IMR-90 (cell line): ENCODE data around the gene MKKS. TPM values are rescaled to one million over a fixed set of nuclear protein-coding genes. Genes with fewer than 3 reads are reported as not detected.

ENCODE experiments used
- ATAC-seq: fragments of 200-7000 bp; cut with Tn5 transposase; 2 replicates; pipeline ENCODE4 v1.9.1; 2020; ENCODE audit warnings: low read depth, mild to moderate bottlenecking, moderate library complexity
- BruUV-seq: library from RNA; stranded (reverse); fragments of 400-500 nt; replicated peaks from 2 replicates; lab custom pipeline; 2021; lab: Mats Ljungman, UMichigan
- CTCF ChIA-PET: fragments of 300-600 bp; formaldehyde crosslinking; extraction: SDS; loops from one replicate; lab custom pipeline; 2021; ENCODE audit warnings: antibody characterized with exemption; lab: Yijun Ruan, JAX
- POLR2A ChIA-PET: fragments of 300-600 bp; sonication (Branson Sonifier 250); formaldehyde crosslinking; loops from one replicate; lab custom pipeline; 2022; ENCODE audit warnings: antibody characterized with exemption; ENCODE audit not compliant: unreplicated experiment; lab: Charles Lee
- DNase-seq: peaks from one replicate; pipeline ENCODE4 v3.0.0; 2013
- H2AFZ ChIP-seq: replicated peaks from 2 replicates; pipeline ENCODE3; 2013; ENCODE audit warnings: low read length, mild to moderate bottlenecking; ENCODE audit not compliant: poor library complexity
- H2AK5ac ChIP-seq: 2 replicates; pipeline ENCODE4 v1.6.1; 2013; ENCODE audit warnings: low read depth, low read length, inconsistent platforms
- H2AK9ac ChIP-seq: replicated peaks from 2 replicates; pipeline ENCODE3; 2013; ENCODE audit warnings: mild to moderate bottlenecking, low read depth, low read length, moderate library complexity; ENCODE audit not compliant: poor library complexity
- H2BK120ac ChIP-seq: 2 replicates; pipeline ENCODE4 v1.6.1; 2013; ENCODE audit warnings: low read depth, low read length, inconsistent platforms
- H2BK15ac ChIP-seq: 3 replicates; pipeline ENCODE4 v1.6.1; 2013; ENCODE audit warnings: low read depth, low read length, inconsistent platforms
- H2BK20ac ChIP-seq: 2 replicates; pipeline ENCODE4 v1.6.1; 2013; ENCODE audit warnings: low read depth, mild to moderate bottlenecking, inconsistent platforms, low read length, moderate library complexity
- H2BK5ac ChIP-seq: 2 replicates; pipeline ENCODE4 v1.6.1; 2013; ENCODE audit warnings: mild to moderate bottlenecking, low read depth, low read length, inconsistent platforms; ENCODE audit not compliant: poor library complexity, severe bottlenecking
- H3K14ac ChIP-seq: replicated peaks from 2 replicates; pipeline ENCODE4 v1.6.1; 2013; ENCODE audit warnings: low read depth, low read length, inconsistent platforms
- H3K18ac ChIP-seq: 2 replicates; pipeline ENCODE4 v1.6.1; 2013; ENCODE audit warnings: low read depth, low read length, control low read depth
- H3K23ac ChIP-seq: 2 replicates; pipeline ENCODE4 v1.6.1; 2013; ENCODE audit warnings: low read depth, low read length, inconsistent platforms
- H3K27ac ChIP-seq: 2 replicates; pipeline ENCODE4 v1.5.1; 2013; ENCODE audit warnings: mild to moderate bottlenecking, control low read depth, low read length; ENCODE audit not compliant: insufficient read depth
- H3K27me3 ChIP-seq: 2 replicates; pipeline ENCODE4 v1.6.1; 2013; ENCODE audit warnings: low read length; ENCODE audit not compliant: control insufficient read depth, insufficient read depth
- H3K36me3 ChIP-seq: 2 replicates; pipeline ENCODE4 v1.6.1; 2013; ENCODE audit warnings: low read length, mixed read lengths; ENCODE audit not compliant: control insufficient read depth, insufficient read depth
- H3K4ac ChIP-seq: 2 replicates; pipeline ENCODE4 v1.6.1; 2013; ENCODE audit warnings: low read depth, low read length, inconsistent platforms
- H3K4me1 ChIP-seq: 2 replicates; pipeline ENCODE4 v1.6.1; 2013; ENCODE audit warnings: low read length, mixed read lengths; ENCODE audit not compliant: control insufficient read depth, insufficient read depth
- H3K4me2 ChIP-seq: 2 replicates; pipeline ENCODE4 v1.6.1; 2013; ENCODE audit warnings: low read depth, mild to moderate bottlenecking, control low read depth, low read length, moderate library complexity
- H3K4me3 ChIP-seq: 2 replicates; pipeline ENCODE4 v1.5.1; 2013; ENCODE audit warnings: low read depth, mild to moderate bottlenecking, control low read depth, low read length, moderate library complexity; ENCODE audit not compliant: insufficient read depth
- H3K56ac ChIP-seq: 2 replicates; pipeline ENCODE4 v1.6.1; 2013; ENCODE audit warnings: low read length, inconsistent platforms; ENCODE audit not compliant: insufficient read depth; ENCODE audit errors: extremely low read depth
- H3K79me1 ChIP-seq, 2 experiments: 2 replicates each; pipeline ENCODE4 v1.6.1; 2013; ENCODE audit warnings: low read length in 2 of 2, inconsistent platforms in 1 of 2, low read depth in 1 of 2
- H3K9ac ChIP-seq: 2 replicates; pipeline ENCODE4 v1.6.1; 2013; ENCODE audit warnings: low read depth, low read length, control low read depth
- H3K9me1 ChIP-seq: 2 replicates; pipeline ENCODE4 v1.6.1; 2013; ENCODE audit warnings: low read length, inconsistent platforms; ENCODE audit not compliant: insufficient read depth
- H3K9me3 ChIP-seq: 2 replicates; pipeline ENCODE4 v1.6.1; 2013; ENCODE audit warnings: low read length; ENCODE audit not compliant: control insufficient read depth, insufficient read depth
- H4K20me1 ChIP-seq: 2 replicates; pipeline ENCODE4 v1.6.1; 2013; ENCODE audit warnings: low read length, inconsistent platforms; ENCODE audit not compliant: insufficient read depth
- H4K5ac ChIP-seq: 2 replicates; pipeline ENCODE4 v1.6.1; 2013; ENCODE audit warnings: mild to moderate bottlenecking, low read depth, low read length, control low read depth
- H4K8ac ChIP-seq, 2 experiments: 2 replicates each; pipeline ENCODE4 v1.6.1; 2013; ENCODE audit warnings: low read depth in 2 of 2, low read length in 2 of 2, control low read depth in 1 of 2, inconsistent platforms in 1 of 2
- H4K91ac ChIP-seq: 2 replicates; pipeline ENCODE4 v1.6.1; 2013; ENCODE audit warnings: low read depth, low read length, inconsistent platforms; ENCODE audit not compliant: insufficient read depth
- BHLHE40 ChIP-seq: fragments of 150-350 bp; IDR thresholded peaks from 2 replicates; pipeline ENCODE4 v1.6.1; 2016; ENCODE audit warnings: mild to moderate bottlenecking, low read depth, low read length
- CHD1 ChIP-seq: IDR thresholded peaks from 2 replicates; pipeline ENCODE4 v1.6.1; 2012; ENCODE audit warnings: low read depth, low read length, improper control_type of control experiment
- FOS ChIP-seq: fragments of 150-350 bp; IDR thresholded peaks from 2 replicates; pipeline ENCODE4 v1.6.1; 2016; ENCODE audit warnings: low read depth, low read length
- MAZ ChIP-seq: IDR thresholded peaks from 2 replicates; pipeline ENCODE4 v1.6.1; 2012; ENCODE audit warnings: low read depth, mild to moderate bottlenecking, low read length, improper control_type of control experiment, moderate library complexity, borderline replicate concordance
- NFE2L2 ChIP-seq: fragments of 150-350 bp; IDR thresholded peaks from 2 replicates; pipeline ENCODE4 v1.6.1; 2016; ENCODE audit warnings: low read depth, mild to moderate bottlenecking, low read length
- POLR2A ChIP-seq: IDR thresholded peaks from 2 replicates; pipeline ENCODE4 v1.6.1; 2012; ENCODE audit warnings: mild to moderate bottlenecking, low read depth, low read length
- RCOR1 ChIP-seq: IDR thresholded peaks from 2 replicates; pipeline ENCODE4 v1.6.1; 2012; ENCODE audit warnings: mild to moderate bottlenecking, low read length, improper control_type of control experiment; ENCODE audit not compliant: insufficient replicate concordance
- SMC3 ChIP-seq: fragments of 150-350 bp; IDR thresholded peaks from 2 replicates; pipeline ENCODE4 v1.6.1; 2016; ENCODE audit warnings: low read depth, mild to moderate bottlenecking, antibody characterized with exemption, low read length, moderate library complexity
- USF2 ChIP-seq: fragments of 150-350 bp; IDR thresholded peaks from 2 replicates; pipeline ENCODE4 v1.6.1; 2017; ENCODE audit warnings: mild to moderate bottlenecking, antibody characterized with exemption, low read length, low read depth
- WGBS, 2 experiments: methylation state at CpG; one replicate each; pipeline versions ENCODE4 v1.1.5 to v1.1.7; 2013; ENCODE audit warnings: missing lambda C conversion rate in 2 of 2; ENCODE audit not compliant: insufficient read length in 1 of 2; ENCODE audit errors: extremely low coverage in 2 of 2; 5-methylcytosine and 5-hydroxymethylcytosine counted together
- dilution Hi-C: fragments of 300-500 bp; cut with HindIII; formaldehyde crosslinking; loops from one replicate; pipeline ENCODE4 v1.14.3; 2018; ENCODE audit warnings: low sequenced_read_pairs; ENCODE audit not compliant: unreplicated experiment
- in situ Hi-C: fragments of 300-500 bp; cut with MboI; formaldehyde crosslinking; loops from 3 replicates; pipeline ENCODE4 v1.14.3; 2019; ENCODE audit warnings: low sequenced_read_pairs, inconsistent platforms, mixed read lengths
- intact Hi-C: fragments of 100-400 bp; cut with micrococcal nuclease; formaldehyde crosslinking; loops from 2 replicates; pipeline ENCODE4 v1.10.0; 2022
- polyA plus RNA-seq, 3 experiments: library from polyadenylated mRNA; depleted of rRNA; stranded (reverse); fragments of >200 nt; gene quantifications; 2 replicates each; pipeline ENCODE4 v1.2.3, GENCODE V29; 2012; ENCODE audit warnings: low replicate concordance in 1 of 3
- total RNA-seq: library from RNA; depleted of rRNA; stranded (reverse); fragments of >200 nt; gene quantifications from 2 replicates; pipeline ENCODE4 v1.2.3, GENCODE V29; 2012
- TF ChIP-seq, protein P1 (sequence below): conservative IDR thresholded peaks from 2 replicates; pipeline ENCODE4 v1.5.1; 2012; ENCODE audit warnings: mild to moderate bottlenecking, low read depth, low read length, improper control_type of control experiment
- TF ChIP-seq, protein P2 (sequence below): fragments of 150-350 bp; IDR thresholded peaks from 2 replicates; pipeline ENCODE4 v1.6.1; 2016; ENCODE audit warnings: low read depth, mild to moderate bottlenecking, low read length, moderate library complexity, borderline replicate concordance

Gene MKKS
- total and polyA plus RNA-seq, 2 of the 4 experiments (the other 2 are of a cell fraction) = 6.9 to 7.5 TPM

GRCh38 chr20:10415013-10415650 is 18.9 kb downstream of the MKKS start:
- BruUV-seq = no TSS peak
- Histone ChIP-seq H4K20me1 (no peaks in the 10 kb centered on the region), H3K4me1 (no peaks in the 10 kb centered on the region; the same call in 1 of the 2 replicates), H4K91ac (no peak overlapping the region), H2BK15ac (no peak overlapping the region), H3K36me3 (peaks cover 3% of the 10 kb centered on the region), H2AK5ac (no peak overlapping the region), H2BK20ac (no peak overlapping the region), H3K79me1 (peaks cover 14 to 23% of the 10 kb centered on the region in 2 experiments), H3K14ac (no peak overlapping the region), H3K4me2 (no peak overlapping the region), H3K4me3 (no peak overlapping the region), H3K18ac (no peak overlapping the region), H4K8ac (no peak overlapping the region), H3K23ac (no peak overlapping the region), H3K27me3 (no peaks in the 10 kb centered on the region), H2BK5ac (no peak overlapping the region), H3K27ac (no peak overlapping the region), H3K9me1 (0 out of 2 replicates have a peak, but pooled peaks cover 2% of the 10 kb centered on the region), H3K56ac (no peak overlapping the region), H4K5ac (no peak overlapping the region), H3K9ac (no peak overlapping the region), H3K9me3 (no peaks in the 10 kb centered on the region), H2AFZ (no peak overlapping the region), H2AK9ac (no peak overlapping the region), H3K4ac (no peak overlapping the region), H2BK120ac (no peak overlapping the region)
- ChIA-PET CTCF (no interaction called here), POLR2A (no interaction called here)
- no CpG with 5 or more reads among the region's 3 CpGs for WGBS, 2 experiments
- ATAC-seq (no peak), DNase-seq (no peak)
- dilution Hi-C loops = no loop called here
- in situ Hi-C loops = loop anchor here (10.0 kb wide), 1 partner anchor 790 kb away; no protein-coding TSS in a partner anchor
- intact Hi-C loops = no loop called here
- TF ChIP-seq FOS (no peak), USF2 (no peak), POLR2A (no peak), MAZ (no peak), NFE2L2 (no peak), CHD1 (no peak), BHLHE40 (no peak), SMC3 (no peak), RCOR1 (no peak)
- TF ChIP-seq, protein P1, sequence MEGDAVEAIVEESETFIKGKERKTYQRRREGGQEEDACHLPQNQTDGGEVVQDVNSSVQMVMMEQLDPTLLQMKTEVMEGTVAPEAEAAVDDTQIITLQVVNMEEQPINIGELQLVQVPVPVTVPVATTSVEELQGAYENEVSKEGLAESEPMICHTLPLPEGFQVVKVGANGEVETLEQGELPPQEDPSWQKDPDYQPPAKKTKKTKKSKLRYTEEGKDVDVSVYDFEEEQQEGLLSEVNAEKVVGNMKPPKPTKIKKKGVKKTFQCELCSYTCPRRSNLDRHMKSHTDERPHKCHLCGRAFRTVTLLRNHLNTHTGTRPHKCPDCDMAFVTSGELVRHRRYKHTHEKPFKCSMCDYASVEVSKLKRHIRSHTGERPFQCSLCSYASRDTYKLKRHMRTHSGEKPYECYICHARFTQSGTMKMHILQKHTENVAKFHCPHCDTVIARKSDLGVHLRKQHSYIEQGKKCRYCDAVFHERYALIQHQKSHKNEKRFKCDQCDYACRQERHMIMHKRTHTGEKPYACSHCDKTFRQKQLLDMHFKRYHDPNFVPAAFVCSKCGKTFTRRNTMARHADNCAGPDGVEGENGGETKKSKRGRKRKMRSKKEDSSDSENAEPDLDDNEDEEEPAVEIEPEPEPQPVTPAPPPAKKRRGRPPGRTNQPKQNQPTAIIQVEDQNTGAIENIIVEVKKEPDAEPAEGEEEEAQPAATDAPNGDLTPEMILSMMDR = no peak
- TF ChIP-seq, protein P2, sequence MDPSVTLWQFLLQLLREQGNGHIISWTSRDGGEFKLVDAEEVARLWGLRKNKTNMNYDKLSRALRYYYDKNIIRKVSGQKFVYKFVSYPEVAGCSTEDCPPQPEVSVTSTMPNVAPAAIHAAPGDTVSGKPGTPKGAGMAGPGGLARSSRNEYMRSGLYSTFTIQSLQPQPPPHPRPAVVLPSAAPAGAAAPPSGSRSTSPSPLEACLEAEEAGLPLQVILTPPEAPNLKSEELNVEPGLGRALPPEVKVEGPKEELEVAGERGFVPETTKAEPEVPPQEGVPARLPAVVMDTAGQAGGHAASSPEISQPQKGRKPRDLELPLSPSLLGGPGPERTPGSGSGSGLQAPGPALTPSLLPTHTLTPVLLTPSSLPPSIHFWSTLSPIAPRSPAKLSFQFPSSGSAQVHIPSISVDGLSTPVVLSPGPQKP = no peak
